HG03045 (cell line): ENCODE data around the gene CLPSL2.
"Not testable (repeated sequence)": the region's sequence is repeated elsewhere in the genome, so short reads cannot be mapped to it uniquely, and the experiment has no call there.

Source experiments
- ATAC-seq: cut with Tn5 transposase; IDR thresholded peaks from one replicate; pipeline ENCODE4 v1.9.1; 2021; ENCODE audit warnings: mild to moderate bottlenecking, moderate library complexity; ENCODE audit not compliant: unreplicated experiment

CLPSL2 gene, protein sequence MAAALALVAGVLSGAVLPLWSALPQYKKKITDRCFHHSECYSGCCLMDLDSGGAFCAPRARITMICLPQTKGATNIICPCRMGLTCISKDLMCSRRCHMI

DNA sequence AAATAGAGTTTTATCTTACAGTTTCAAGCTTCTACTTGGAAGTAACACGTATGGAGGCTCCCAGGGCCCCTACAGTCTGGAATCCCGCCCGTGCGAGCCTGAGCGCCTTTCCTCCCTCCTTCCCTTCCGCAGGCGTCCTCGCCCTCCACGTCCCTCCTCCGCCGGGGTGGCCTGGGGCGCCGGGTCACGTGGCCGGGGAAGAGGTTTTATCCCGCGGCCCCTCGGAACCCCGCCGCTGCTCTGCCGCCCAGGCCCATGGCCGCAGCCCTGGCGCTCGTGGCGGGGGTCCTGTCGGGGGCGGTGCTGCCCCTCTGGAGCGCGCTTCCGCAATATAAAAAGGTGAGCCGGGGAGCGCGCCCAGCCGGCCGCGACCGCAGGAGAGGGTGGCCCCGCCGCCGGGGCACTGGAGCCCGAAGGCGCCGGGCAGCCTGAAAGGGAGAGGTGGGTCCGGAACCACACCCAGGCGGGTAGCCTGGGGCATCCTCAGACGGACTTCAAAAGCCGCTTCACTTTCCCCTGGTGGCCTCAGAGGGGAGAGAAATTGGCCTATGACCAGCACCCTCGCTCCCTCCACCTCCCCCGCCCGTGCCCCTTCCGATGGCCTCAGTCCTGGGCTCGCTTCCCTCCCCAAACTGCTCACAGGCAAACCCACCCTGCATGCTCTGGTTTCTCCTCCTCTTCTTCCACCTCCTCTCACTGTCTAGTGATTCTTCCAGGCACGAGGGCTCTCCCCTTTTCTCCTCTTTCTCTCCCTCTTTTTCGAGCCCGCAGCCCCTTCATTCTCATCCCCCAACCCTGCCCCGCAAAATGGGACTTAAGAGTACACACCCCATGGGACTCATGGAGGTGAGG is at the start of gene CLPSL2:
TSS of gene CLPSL2 (plus strand) at position 235 of the 852 bp plus-strand sequence. CDS start at position 256, 21 bp downstream.
- no peak for ATAC-seq

DNA sequence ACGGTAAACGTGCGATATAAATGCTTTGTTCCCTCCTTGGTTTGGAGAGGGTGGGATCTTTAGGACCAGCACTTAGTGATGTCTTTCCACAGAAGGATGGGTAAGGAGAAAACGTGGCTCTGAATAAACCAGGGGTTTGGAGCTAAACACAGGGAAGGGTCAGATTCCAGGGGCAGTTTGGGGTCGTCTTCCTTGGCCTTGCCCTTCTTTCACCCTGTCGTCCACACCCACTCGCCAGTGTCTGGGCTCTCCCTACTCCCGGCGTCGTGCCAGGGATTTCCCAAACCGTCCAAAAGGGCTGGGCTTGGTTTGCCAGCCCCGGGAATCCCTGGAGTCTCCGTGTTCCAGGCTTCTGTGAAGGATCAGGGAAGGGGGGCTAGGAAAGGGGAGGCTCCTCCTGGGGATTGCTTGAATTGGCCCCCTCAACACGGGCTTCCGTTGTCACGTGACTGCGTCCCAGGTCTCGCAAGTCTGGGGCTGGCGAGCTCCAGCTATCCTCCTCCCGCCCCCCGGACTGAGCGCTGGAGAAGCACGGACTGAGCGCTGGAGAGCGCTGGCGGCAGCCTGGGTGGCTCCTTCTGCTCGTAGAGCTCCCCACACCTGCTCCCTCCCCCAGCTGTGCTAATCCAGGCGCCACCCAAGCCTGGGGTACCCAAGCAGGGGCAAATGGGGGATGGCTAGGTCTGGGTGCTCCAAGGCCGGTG is 49.0 kb upstream of the CLPSL2 start:
- ATAC-seq = peak; percentile 14

DNA sequence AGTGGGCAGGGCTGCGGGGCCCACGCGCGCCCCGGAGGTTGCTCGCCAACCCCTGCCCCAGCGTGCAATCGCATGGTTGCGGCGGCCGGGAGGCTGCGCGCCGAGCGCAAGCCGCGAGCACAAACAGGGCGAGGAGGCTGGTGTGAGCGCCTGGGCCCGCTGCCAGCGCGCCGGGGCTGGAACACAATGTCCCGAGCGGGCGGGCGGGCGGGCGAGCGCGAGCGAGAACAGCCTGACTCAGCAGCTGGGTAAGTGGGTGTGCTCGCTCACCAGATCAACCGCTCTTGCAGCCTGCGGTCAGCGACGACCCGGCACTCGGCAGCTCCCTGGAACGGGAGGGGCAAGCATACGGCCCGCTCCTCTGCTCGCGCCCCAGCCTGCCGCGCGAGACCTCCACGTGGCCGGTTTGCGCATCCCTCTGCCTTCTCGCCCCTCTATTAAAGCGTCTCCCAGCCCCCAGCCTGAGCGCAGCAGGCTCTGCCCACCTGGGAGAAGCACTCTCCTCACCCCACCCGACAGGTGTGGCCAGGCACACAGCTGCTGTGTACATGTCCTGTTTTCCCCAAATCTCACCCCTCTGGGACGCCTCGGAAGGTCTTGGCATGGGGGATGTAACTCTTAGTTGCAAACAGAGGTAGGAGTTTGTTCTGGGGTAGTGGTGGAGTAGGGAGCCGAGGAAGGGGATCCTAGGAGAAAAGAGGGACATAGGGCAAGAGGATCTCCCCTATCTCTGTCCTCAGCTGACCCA is 48.3 kb upstream of the CLPSL2 start:
- peak; percentile 51 for ATAC-seq

DNA sequence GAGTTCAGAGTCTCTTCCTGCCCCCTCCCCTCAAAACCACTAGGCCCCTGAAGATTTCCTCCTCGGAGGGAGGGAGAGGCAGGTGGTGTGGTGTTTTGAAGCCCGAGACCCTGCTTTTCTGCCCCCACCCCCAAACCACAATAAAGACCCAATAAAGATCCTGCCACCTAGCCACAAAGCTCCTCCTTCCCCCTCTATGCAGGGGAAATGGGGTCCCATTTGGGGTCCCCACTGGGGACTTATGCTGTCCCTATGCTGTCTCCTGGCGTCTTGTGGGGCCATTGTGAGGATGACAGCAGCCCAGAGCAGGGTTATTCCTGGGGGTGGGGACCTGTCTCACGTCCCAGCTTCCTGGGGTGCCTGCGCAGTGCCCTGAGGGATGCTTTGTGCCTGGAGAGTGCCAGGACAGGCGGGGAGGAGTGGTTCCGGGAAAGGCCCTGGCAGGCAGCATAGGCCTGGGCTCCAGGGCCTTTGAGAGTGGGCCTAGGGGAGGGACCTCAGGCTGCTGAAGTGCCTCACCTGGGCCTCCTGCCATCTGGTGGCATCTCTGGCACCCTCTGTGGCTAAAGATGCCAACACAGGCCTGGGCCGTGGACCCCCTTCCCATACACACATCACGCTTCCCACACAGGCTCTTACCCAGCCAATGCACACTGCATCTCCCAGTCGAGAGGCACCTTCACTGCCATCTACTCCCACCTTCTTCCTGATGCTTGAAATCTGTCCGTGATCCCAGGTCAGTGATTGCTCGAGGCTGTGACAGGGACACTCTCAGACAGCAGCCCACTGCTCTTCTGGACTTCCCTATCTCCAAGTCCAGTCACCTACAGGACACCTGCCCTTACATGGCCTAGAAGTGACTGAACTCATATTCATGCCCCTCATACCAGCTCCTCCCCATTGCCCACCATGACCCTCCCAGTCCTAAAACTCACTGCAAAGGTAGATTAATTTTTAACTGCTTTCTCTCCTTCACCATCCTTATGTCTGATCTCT is 47.4 kb upstream of the CLPSL2 start:
- no peak for ATAC-seq

DNA sequence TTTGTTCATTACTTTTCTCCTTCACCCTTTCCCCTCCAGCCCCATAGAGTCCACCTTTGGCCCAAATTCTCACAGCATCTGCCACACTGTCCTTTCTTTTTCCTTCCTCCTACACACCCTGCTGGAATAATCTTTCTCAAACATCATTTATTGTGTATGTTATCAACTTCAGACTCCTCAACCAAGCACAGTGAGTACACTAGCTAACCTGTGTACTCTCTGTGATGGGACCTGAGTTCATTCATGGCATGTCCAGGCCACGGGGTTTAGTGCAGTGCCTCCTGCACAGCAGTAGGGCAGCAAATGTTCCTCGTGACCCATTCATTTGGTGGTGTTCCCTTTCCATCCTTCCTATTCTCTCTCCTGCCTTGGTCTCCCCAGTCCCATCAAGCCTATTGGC is 46.7 kb upstream of the CLPSL2 start:
- ATAC-seq = no peak

DNA sequence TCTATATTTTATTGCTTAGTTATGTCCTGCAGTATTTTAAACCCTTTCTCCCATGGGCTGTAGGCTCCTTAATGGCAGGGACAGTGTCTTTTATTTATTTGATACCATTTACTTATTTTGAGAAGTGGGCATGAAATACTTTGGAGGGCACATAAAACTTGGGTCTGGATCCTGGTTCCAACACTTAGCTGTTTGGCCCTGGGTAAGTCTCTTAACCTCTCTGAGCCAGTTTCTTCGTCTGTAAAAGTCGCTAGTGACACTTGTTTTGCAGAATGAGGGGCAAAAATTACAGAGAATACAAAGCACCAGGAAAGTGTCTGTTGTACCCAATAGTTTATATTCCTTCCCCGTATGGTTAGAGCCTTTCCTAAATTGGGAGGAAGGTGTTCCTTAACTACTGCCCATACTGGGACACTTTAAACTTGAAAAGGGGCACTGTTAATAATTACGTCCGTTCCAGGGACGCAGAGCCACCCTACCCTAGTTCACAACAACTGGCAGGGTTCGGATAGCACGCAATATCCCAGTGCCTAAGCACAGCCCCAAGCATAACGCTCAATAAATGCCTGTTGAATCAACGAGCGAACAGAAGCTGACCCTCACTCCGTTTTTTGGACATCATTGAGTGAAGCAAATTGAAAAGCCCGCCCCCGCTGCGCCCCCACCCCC is 45.5 kb upstream of the CLPSL2 start:
- no peak for ATAC-seq

DNA sequence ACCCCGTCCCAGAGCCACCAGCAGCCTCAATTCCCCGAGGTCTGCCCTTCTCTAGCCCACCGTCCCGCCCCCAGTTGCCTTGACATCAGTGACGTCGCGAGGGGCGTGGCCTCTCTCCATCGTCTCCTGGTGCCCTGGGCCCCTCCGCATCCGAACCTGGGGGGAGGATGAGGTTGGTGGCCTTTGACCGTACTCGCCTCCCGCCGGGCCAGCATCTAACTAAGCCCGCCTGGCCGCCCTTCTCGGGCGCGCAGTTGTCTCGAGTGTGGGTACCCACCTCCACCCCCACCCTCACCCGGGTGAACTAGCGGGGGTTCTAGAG is 45.0 kb upstream of the CLPSL2 start:
- ATAC-seq = peak; percentile 49

DNA sequence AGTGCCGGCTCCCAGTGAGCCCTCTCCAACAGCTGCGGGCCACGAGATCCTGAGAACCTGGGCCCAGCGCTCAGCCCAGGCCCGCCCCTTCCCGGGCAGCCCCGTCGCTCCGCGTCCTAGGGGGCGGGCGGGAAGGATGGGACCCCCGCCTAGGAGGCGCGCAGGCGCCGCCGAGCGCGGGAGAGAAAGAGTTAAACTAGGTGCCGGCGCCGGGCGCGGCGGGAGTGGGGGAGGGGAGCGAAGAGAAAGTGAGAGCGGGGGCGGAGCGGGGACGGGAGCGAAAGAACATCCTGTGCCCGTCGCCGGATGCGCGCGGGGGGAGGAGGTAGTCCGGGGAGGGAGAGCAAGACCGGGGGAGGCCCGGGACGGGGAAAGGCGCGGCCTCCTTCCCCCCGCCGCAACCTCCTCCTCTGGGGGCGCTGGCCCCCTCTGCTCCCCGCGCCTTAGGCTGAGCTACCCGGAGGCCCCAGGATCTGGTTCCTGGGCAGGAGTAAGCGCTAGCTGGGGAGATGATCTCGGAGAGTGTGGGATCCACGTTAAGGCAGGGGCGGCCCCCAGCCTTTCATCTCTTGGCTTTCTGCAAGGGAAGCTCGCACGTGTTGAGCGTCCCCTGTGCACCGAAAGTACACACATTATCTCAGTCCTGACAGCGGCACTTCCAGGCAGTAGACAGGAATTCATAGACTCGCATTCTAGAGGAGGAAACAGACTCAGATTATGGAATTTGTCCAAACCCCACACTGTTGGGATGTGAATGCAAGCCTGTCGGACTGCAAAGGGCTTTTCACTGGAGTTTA is 44.5 kb upstream of the CLPSL2 start:
- ATAC-seq = peak; percentile 57

DNA sequence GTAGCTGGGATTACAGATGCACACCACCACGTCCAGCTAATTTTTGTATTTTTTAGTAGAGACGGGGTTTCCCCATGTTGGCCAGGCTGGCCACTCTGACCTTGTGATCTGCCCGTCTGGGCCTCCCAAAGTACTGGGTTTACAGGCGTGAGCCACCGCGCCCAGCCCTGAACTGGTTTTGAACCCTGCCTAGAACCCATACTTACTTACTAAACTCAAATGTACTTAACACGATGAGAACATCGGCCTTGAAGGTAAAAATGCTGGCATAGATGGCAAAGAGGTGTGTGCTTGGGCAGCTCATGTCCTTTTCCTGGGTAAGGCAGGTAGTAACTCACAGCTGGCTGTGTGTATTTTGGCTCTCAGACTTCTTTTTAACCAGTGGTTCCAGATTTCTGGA is 42.8 kb upstream of the CLPSL2 start:
- ATAC-seq = no peak

DNA sequence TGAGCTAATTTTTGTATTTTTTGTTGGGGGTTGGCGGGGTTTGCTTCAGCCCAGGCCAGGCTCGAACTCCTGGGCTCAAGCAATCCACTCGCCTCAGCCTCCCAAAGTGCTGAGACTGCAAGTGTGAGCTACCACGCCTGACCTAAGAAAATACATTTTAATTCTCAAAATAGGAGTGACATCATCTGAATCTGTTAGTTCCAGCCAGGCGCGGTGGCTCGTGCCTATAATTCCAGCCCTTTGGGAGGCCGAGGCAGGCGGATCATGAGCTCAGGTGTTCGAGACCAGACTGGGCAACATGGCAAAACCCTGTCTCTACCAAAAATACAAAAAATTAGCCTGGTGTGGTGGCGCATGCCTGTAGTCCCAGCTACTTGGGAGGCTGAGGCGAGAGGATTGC is 42.1 kb upstream of the CLPSL2 start:
- not testable (repeated sequence) for ATAC-seq

DNA sequence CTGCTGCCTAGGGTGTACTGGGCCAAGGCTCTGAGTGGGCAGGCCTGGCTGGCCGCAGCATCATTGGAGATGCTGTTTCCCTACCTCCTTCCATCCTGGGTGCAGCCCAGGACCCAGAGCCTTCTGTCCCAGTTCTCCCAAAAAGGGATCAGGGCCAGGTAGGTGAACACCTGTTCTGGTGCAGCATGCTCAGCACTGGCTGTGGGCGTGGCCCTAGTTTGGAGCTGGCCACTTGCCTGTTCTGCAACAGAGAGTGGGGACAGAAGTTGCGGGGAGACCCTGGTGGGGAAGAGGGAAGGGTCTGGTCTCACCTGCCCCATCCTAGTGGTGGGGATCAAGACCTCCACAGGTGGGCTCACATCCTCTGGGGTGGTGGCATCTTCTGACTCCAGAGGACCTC is 40.9 kb upstream of the CLPSL2 start:
- no peak for ATAC-seq

DNA sequence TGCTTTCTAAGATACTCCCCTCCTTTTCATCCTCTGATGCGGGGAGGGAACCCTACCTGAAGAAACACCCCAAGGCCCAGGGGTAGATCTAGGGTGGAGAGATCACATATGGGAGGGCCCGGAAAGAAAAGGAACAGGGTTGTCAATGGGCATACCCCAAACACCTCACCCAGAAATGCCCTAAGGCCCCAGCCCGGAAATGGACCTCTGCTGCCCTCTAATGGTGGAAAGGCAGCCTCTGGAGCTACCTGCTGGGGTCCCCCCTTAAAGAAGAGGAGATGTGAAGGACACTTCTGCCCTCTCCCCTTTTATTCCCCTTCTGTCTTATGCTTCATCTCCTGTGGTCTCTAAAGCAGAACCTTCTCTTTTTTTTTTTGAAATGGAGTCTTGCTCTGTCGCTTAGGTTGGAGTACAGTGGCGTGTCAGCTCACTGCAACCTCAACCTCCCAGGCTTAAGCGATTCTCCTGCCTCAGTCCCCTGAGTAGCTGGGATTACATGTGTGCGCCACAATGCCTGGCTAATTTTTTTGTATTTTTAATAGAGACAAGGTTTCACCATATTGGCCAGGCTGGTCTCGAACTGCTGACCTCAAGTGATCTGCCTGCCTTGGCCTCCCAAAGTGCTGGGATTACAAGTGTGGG is 40.0 kb upstream of the CLPSL2 start:
- ATAC-seq = no peak

DNA sequence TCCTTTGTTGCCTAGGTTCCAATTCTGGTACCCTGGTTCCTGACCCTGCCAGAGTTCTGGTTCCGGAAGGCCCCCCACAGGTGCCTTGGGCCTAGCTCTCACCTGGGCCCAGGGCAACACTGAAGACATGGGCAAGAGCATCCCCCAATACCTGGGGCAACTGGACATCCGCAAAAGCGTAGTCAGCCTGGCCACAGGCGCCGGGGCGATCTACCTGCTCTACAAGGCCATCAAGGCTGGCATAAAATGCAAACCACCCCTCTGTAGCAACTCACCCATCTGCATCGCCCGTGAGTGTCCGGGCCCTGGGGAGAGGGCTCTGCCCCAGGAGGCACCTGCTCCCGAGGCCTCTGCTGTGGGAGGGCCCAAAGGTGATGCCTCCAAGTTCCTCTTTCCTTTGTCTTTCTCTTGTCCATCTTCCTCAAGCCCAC is 39.4 kb upstream of the CLPSL2 start, which contains the start of gene ARMC12:
TSS of gene ARMC12 (plus strand) at position 51 of the 431 bp plus-strand sequence. CDS start at position 128, 77 bp downstream.
- ATAC-seq = no peak

DNA sequence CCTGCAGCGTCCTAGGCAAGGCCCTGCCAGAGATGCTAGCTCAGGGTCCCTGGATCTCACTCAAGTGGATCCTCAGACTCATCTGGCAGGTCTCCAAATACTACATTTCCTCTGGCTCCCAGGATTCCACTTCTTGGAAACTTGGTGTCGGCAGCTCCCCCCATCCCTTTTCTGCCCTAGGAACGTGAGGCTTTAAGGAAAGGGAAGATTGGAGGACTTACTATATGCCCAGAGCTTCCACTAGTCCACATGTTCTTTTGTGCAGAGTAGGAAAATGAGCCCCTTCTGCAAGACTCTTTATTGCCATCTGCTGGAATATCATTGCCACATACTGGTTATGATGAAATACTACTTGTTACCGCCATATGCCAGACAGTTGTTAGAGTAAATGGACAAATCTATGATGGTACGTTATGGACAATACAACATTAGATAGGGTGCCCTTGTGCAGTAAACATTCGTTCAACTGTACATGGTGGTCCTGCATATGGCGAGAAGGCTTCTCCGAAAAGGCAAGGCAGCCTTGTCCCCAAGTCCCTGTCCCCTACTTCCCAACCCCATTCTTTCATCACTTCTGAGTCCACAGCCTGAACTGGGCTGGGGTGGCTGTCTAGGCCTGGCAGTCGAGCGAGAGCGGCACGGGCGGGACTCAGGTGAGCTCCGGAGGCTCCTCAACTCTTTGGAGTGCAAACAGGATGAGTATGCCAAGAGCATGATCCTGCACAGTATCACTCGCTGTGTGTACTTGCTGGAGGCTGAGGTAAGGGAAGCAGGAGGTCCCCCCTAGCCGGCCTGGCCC is 38.8 kb upstream of the CLPSL2 start:
- no peak for ATAC-seq

DNA sequence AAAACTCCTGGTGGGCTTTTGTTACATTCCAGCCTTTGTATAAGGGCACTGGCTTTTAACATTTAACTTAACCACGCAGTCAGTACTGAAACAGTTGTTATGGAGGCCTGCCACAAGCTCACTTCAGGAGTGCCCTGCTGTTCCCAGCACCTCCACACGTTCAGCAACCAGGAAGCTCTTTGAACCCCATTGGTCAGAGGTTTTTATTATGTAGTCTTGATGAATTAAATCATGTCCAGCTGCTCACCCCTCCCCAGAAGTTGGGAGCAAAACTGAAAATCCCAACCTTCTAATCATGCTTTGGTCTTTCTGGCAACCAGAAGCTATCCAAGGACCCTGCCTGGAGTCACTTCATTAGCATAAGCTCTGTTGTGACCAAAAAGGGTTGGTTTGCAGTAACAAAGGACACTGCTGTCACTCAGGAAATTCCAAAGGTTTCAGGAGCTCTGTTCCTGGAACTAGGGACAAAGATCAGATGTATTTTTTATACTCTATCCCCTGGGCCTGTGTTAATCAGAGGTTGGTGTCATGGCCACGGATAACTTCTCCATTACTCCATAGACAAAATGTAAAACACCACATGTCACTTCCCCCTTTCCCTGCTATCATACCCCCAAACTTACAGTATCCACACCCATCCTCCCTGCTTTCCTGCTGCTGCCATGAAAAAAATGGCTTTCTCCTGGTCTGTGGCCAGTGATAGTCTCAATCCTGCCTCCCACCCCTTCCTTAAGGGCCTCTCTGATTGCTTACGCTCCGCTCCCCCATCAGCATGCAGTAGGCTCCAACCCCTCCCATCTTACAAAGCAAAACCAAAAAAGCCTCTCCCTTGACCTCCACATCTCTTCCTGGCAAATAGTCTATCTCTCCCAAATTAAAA is 36.5 kb upstream of the CLPSL2 start:
- no peak for ATAC-seq

DNA sequence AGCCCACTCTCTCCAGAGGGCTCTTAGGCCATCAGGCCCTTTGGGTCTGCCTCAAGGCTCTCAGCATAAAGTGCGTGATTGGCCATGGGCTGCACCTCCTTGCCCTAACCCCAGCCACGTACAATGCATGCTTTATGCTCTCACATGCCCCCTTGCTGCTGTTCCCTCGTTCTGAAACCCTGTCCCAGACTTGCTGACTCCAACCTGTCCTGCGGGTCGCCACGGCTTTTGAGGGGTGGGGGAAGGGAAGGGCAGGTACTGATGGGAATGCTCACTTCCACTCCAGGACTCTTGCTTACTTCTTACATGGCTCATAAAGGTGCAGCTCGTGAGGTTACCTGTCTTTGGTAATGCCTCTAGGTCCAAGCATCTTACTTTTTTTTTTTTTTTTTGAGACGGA is 33.6 kb upstream of the CLPSL2 start:
- ATAC-seq = no peak
